ENCODE data around the gene FAIM2.

GRCh38 chr12:49825360-49825970 lies 78.2 kb downstream of the FAIM2 start:
- TF ChIP-seq CTCF (IDR thresholded peaks at IDR 0.05) (no peak), EP300 (IDR thresholded peaks at IDR 0.05) (no peak), POLR2AphosphoS5 (IDR thresholded peaks at IDR 0.05) (no peak)

All from upper lobe of left lung (tissue), 4 donors.